ENCODE results near the gene ZNF423.

Gene ZNF423

DNA sequence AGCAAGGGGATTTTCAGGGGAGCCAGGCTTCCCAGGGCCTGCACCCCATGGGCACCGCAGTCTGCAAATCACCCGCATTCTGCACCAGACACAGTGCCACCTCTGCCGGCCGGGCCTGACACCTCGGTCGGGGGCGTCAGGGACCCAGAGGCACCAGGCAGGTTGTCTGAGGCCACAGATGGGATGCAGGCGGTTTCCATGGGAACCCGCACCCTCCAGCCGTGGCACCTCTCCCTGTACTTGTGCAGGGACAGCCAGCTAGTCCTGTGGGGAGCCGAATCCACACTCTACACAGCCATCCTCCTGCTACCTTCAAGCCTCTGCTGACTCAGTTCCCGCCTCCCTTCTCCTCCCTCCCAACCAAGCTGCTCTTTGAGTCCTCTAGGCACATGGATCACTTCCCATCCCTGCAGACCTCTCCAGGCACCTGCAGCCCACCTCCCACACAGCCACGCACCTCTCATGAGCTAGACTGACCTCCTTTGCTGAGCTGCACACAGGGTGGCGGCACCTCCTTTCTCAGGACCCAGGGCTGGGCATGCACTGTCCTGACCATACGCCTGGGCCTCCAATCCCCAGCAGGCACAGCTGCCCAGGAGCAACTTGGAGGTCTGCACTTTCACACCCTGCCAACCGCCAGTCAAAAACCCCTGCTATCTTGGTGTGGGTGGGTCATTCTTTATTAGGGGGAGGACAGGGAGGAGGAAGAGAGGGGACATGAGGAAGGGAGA lies 362.9 kb downstream of the ZNF423 start:
- H3K27ac ChIP-seq, result no peak overlapping the region
- DNase-seq (ENCODE audit: low read depth, low spot score), result no peak

DNA sequence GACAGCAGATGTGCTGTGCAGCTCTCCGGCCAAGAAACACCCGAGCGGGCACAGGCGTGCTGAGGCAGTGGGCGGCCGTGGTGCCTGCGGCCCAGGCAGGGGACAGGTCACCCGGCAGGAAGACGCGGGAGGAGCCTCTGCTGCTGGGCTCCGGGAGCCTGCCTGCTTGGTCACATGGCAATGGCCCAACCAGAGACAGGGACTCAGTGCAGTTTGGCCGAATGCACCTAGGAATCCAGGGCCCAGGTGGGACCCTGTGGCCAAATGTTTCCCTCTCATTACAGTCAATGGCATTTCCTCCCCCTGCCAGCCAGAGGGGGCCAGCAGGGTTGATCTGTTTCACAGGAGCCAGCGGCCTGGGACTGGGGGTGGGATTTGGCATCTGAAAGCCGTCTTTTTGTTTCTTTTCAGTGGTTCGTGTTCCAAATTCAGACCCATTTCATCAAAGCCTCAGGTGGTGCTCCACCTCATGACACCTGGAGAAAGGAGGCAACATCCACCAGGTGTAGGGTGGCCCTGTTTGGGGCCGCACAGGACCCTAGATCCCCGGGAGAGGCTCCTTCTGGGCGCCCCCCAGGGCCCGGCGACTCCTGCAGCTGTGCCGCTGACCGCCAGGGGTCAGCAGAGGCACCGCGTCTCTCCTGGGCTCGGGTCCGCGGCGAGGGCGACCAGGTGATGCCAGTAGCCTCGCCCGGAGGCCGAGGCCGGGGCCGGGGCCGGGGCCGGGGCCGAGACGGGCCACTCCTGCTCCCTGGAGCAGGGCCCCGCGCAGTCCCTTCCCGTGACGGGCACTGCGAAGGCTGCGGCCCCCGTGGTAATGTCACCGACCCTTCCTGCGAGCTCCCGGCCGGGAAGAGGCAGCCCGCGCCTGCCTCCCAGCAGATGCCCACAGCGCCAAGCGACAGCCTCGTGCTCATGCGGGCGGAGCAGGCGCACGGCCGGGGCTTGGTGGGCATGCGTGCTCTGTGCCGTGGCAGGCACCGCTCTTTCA lies 363.8 kb downstream of the ZNF423 start:
- DNase-seq (ENCODE audit: low read depth, low spot score), result no peak
- no peak overlapping the region for H3K27ac ChIP-seq

DNA sequence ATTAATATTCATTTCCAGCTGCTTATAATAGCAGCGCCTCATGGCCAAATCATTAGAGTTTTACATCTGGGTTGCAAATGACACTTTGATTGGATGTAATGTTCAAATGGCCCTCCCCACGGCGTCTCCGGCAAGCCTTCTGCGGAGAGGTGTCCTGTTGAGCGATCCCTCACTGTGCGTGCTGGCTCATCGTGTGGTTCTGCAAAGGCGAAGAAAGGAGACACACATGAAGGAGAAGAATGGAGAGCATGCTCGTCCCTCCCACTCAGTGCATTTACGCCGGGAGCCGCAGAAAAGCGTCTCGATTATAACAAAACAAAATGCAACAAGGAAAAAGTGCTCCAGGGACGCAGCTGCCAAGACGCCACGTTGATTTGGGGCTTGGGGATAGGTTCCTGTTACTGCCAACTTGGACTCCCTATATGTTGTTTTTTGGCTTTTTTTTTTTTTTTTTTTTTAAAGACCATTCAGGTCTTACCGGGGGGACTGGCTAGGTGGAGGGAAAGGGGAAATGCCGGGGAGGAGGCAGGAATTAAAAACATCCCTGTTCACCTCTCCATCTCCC lies 364.7 kb downstream of the ZNF423 start:
- DNase-seq (ENCODE audit: low read depth, low spot score), result no peak
- no peak overlapping the region for H3K27ac ChIP-seq

GRCh38 chr16:49490321-49490705 lies 365.6 kb downstream of the ZNF423 start:
- DNase-seq (ENCODE audit: low read depth, low spot score), result no peak
- no peak overlapping the region for H3K27ac ChIP-seq

DNA sequence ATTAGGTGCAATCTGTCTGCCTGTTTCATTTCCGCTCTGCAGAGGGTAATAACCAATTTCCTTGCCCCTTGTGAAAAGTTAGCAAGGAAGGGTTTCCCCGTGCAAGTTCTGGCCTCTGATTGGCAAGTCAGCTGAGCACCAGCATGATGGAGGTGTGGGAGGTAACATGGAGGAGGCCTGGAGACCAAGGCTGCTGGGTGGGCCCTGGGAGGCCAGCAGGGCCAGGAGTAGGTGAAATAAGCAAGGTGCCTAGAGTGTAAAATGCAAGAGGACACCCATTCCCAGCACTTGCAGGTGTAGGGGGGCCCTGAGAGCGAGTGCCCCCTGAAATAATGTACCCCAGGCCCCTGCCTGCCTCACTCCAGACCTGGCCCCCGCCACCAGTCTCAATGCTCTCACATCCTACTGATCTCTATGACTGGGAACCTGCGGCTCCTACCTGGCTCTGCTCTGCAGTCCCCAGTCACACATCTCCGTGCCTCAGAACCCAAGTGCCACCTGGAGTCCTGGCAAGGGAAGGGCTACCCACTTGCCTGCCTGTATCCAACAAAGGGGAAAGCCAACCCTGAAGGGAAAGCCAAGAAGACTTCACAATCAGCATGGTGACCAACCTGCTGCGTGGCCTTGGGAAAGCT lies 366.1 kb downstream of the ZNF423 start:
- no peak overlapping the region for H3K27ac ChIP-seq
- no peak for DNase-seq (ENCODE audit: low read depth, low spot score)

DNA sequence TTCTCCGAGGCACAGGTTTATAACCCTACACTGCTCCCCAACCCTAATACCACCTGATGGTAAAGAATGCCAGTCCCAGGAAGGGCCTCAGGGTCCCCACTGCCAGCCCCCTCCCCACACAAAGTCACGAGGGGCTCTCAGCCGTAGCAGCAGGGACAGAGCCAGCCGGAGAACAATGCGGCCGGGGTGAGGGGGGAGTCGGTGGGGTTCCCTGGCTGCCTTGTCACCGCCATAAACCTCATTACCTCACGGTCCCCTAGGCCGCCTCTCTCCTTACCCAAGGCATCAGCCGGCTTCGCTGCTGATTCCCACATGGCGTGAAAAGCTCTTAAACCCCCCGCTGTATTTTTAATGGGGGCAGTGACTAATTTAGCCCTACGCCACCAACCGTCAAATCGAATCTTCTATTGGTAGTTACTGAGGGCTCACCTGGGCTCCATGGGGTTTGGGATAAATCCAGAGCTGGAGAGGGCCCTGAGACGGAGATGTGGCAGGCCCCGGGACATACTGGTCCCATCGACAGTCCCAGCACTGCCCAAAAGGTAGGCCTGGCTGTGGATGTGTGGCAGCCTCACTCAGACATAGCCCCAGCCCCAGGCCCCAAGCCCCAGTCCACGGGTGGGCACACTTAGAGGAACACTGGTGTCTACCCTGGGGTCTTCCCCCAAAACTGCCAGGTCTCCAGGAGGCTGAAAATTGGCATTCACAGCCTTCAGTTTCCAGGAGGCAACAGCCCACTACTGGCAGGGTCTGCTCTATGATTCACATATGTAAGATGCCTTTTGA lies 367.0 kb downstream of the ZNF423 start:
- no peak for DNase-seq (ENCODE audit: low read depth, low spot score)
- H3K27ac ChIP-seq, result no peak overlapping the region

DNA sequence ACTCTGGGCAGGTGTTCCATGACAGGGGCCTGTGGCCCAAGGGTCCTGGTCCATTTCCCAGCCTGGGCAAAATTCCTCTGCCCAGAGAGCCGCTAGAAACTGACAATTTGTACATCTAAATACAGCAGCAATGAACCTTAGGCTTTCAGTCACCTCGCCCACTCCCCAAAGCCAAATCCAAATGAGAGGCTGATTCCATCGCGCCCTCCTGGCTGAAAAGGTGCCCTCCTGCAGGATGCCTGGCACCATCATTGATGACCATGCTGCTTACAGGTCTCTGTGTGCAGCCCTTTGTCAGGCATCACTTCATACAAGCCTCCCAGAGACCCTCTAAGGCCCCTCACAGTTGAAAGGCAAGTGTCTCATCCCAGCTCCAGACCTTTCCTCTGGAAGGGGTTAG lies 367.6 kb downstream of the ZNF423 start:
- DNase-seq (ENCODE audit: low read depth, low spot score), result no peak
- H3K27ac ChIP-seq, result no peak overlapping the region

- no peak for DNase-seq (ENCODE audit: low read depth, low spot score)
- H3K27ac ChIP-seq, result no peak overlapping the region
Observed at GRCh38 chr16:49487746-49488145, 368.2 kb downstream of the ZNF423 start.

- no peak for DNase-seq (ENCODE audit: low read depth, low spot score)
- no peak overlapping the region for H3K27ac ChIP-seq
Observed at GRCh38 chr16:49486400-49486799, 369.5 kb downstream of the ZNF423 start.

GRCh38 chr16:49485663-49486062 lies 370.2 kb downstream of the ZNF423 start:
- no peak for DNase-seq (ENCODE audit: low read depth, low spot score)
- H3K27ac ChIP-seq, result no peak overlapping the region

GRCh38 chr16:49484936-49485335 lies 371.0 kb downstream of the ZNF423 start:
- no peak for DNase-seq (ENCODE audit: low read depth, low spot score)
- H3K27ac ChIP-seq, result no peak overlapping the region

- no peak for DNase-seq (ENCODE audit: low read depth, low spot score)
- no peak overlapping the region for H3K27ac ChIP-seq
Observed at GRCh38 chr16:49484451-49484849, 371.5 kb downstream of the ZNF423 start.

GRCh38 chr16:49483651-49484450 lies 372.1 kb downstream of the ZNF423 start:
- H3K27ac ChIP-seq, result no peak overlapping the region
- no peak for DNase-seq (ENCODE audit: low read depth, low spot score)

DNA sequence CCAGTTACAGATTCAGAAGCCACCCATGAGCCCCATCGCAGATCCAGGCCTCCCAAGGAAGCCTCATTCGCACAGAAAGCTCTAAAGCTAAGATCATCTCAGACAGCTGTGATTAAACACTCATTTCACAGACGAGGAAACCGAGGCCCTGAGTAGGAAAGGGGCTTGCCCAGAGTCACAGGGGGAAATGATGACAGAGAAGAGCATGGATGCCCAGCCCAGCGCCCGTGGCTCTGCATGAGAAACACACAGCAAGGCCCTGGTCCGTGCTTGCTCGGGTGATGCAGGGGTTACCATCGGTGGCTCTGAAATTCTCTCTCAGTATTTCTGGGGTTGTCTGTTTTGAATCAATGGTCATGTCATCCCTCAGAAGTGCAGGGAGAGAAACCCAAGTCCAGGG lies 372.7 kb downstream of the ZNF423 start:
- H3K27ac ChIP-seq, result no peak overlapping the region
- no peak for DNase-seq (ENCODE audit: low read depth, low spot score)

GRCh38 chr16:49482690-49483089 lies 373.2 kb downstream of the ZNF423 start:
- DNase-seq (ENCODE audit: low read depth, low spot score), result no peak

DNA sequence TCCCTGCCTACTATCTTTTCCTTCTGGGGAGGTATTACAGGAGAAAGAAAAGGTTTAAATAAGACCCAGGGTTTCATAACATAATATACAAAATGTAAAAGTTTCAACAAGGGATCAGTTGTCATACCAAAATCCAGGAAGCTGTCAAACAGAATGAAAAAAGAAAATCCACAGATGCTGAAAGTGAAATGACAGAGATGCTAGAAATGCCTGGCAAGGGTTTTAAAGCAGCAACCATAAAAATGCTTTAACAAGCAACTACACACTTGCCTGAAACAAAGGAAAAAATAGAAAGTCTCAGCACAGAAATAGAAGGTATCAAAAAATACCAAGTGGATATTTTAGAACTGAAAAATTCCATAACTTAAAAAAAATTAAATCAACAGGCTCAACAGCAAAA lies 377.3 kb downstream of the ZNF423 start:
- no peak for DNase-seq (ENCODE audit: low read depth, low spot score)
- no peak overlapping the region for H3K27ac ChIP-seq

More at GRCh38 chr16:49482690-49483089, 373.2 kb downstream of the ZNF423 start:
- H3K27ac ChIP-seq, result no peak overlapping the region

- DNase-seq (ENCODE audit: low read depth, low spot score), result no peak
- no peak overlapping the region for H3K27ac ChIP-seq
Observed at GRCh38 chr16:49478107-49478506, 377.8 kb downstream of the ZNF423 start.

- DNase-seq (ENCODE audit: low read depth, low spot score), result no peak
- H3K27ac ChIP-seq, result no peak overlapping the region
Observed at GRCh38 chr16:49477250-49477895, 378.5 kb downstream of the ZNF423 start.

DNA sequence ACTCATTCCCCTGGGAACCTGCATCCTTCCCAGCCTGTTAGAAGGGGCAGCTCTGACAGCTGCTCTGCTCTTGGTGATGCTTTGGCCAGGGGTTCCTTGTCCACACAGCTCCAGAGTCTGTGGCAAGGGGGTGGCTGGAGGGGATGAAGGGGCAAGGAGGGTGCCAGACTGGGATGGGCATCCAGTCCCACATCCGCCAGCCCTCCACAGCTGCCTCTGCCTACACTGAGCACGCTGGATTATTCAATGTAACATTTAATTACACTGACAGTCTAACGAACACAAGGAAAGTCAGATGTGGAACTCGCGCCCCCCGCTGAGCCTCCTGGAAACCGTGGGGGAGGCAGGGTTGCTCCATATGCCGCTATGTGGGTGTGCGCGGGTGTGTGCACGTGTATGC lies 381.2 kb downstream of the ZNF423 start:
- DNase-seq (ENCODE audit: low read depth, low spot score), result no peak
- H3K27ac ChIP-seq, result no peak overlapping the region

Data from epithelial cell of prostate (primary cell).